ENCODE measurements around the gene PCDH12. TPM values are rescaled to one million over a fixed set of nuclear protein-coding genes. Genes with fewer than 3 reads are reported as not detected.
A peak's percentile ranks its signal among the peaks of the same experiment; 100 is the strongest.

Gene PCDH12
- total RNA-seq, 1 donor from 2014 or later, result not detected

DNA sequence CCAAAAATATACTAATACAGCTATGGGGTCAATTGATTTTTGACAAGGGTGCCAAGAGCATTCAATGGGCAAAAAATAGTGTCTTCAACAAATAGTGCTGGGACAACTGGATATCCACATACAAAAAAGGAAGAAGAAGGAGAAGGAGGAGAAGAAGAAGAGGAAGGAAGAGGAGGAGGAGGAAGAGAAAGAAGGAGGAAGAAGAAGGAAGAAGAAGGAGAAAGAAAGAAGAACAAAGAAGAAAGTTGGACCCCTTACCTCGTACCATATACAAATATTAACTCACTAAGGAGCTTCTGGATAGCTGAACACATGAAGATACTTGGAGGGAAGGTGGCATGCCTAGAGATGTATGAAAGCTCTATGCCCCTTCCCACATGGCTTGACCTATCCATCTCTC, 51.5 kb downstream of the PCDH12 start:
- no peaks in the 10 kb centered on the region for H3K9me3 Mint-ChIP-seq
- H3K36me3 Mint-ChIP-seq, result no peaks in the 10 kb centered on the region
- Histone ChIP-seq H3K79me2 (ENCODE audit: low read depth) (no peaks in the 10 kb centered on the region), H3K36me3 (no peaks in the 10 kb centered on the region), H3K4me1 (peaks cover 5% of the 10 kb centered on the region), H3K9ac (no peak overlapping the region), H3K9me3 (ENCODE audit: low read depth) (no peaks in the 10 kb centered on the region), H4K20me1 (ENCODE audit: low read depth) (no peaks in the 10 kb centered on the region), H3F3A (ENCODE audit: low read depth) (no peaks in the 10 kb centered on the region), H3K27me3 (no peaks in the 10 kb centered on the region), H3K4me3 (no peak overlapping the region), H3K4me2 (no peak overlapping the region), H2AFZ (replicated peaks) (no peak overlapping the region), H3K27ac (no peak overlapping the region)
- H3K27ac Mint-ChIP-seq, result no peak overlapping the region
- no peaks in the 10 kb centered on the region for H3K27me3 Mint-ChIP-seq (ENCODE audit: insufficient read depth, low read depth)
- no peak for DNase-seq (ENCODE audit: low spot score)
- H3K4me3 Mint-ChIP-seq, result no peak overlapping the region
- TF ChIP-seq EZH2phosphoT487 (IDR thresholded peaks at IDR 0.05), result no peak
- TF ChIP-seq EZH2 (IDR thresholded peaks at IDR 0.05), result no peak
- TF ChIP-seq, protein P1, sequence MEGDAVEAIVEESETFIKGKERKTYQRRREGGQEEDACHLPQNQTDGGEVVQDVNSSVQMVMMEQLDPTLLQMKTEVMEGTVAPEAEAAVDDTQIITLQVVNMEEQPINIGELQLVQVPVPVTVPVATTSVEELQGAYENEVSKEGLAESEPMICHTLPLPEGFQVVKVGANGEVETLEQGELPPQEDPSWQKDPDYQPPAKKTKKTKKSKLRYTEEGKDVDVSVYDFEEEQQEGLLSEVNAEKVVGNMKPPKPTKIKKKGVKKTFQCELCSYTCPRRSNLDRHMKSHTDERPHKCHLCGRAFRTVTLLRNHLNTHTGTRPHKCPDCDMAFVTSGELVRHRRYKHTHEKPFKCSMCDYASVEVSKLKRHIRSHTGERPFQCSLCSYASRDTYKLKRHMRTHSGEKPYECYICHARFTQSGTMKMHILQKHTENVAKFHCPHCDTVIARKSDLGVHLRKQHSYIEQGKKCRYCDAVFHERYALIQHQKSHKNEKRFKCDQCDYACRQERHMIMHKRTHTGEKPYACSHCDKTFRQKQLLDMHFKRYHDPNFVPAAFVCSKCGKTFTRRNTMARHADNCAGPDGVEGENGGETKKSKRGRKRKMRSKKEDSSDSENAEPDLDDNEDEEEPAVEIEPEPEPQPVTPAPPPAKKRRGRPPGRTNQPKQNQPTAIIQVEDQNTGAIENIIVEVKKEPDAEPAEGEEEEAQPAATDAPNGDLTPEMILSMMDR (IDR thresholded peaks at IDR 0.05), result no peak
- no peaks in the 10 kb centered on the region for H3K4me1 Mint-ChIP-seq

DNA sequence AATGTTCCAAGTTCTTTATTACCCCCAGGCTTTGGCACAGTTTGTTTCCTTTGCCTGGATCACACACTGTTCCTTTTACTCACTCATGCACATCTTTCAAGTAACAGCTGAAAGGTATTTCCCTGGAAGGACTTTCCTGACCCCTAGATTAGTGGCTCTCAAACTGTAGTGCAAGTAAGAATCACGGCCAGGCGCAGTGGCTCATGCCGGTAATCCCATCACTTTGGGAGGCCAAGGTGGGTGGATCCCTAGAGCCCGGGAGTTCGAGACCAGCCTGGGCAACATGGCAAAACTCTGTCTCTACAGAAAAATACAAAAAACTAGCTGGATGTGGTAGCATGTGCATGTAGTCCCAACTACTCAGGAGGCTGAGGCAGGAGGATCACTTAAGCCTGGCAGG, 53.5 kb downstream of the PCDH12 start:
- no peak for DNase-seq (ENCODE audit: low spot score)
- TF ChIP-seq EZH2 (IDR thresholded peaks at IDR 0.05), result no peak
- TF ChIP-seq, protein P1 (IDR thresholded peaks at IDR 0.05), result no peak
- TF ChIP-seq EZH2phosphoT487 (IDR thresholded peaks at IDR 0.05), result no peak
- Mint-ChIP-seq H3K36me3 (no peaks in the 10 kb centered on the region), H3K27me3 (ENCODE audit: insufficient read depth, low read depth) (no peaks in the 10 kb centered on the region), H3K27ac (no peak overlapping the region), H3K4me3 (no peak overlapping the region), H3K9me3 (no peaks in the 10 kb centered on the region), H3K4me1 (no peaks in the 10 kb centered on the region)
- Histone ChIP-seq H3K4me2 (no peak overlapping the region), H4K20me1 (ENCODE audit: low read depth) (no peaks in the 10 kb centered on the region), H3F3A (ENCODE audit: low read depth) (no peaks in the 10 kb centered on the region), H3K27me3 (no peaks in the 10 kb centered on the region), H3K27ac (no peak overlapping the region), H3K79me2 (ENCODE audit: low read depth) (no peaks in the 10 kb centered on the region), H3K9ac (no peak overlapping the region), H3K4me1 (peaks cover 5% of the 10 kb centered on the region), H3K36me3 (no peaks in the 10 kb centered on the region), H3K4me3 (no peak overlapping the region), H2AFZ (replicated peaks) (no peak overlapping the region), H3K9me3 (ENCODE audit: low read depth) (no peaks in the 10 kb centered on the region)

DNA sequence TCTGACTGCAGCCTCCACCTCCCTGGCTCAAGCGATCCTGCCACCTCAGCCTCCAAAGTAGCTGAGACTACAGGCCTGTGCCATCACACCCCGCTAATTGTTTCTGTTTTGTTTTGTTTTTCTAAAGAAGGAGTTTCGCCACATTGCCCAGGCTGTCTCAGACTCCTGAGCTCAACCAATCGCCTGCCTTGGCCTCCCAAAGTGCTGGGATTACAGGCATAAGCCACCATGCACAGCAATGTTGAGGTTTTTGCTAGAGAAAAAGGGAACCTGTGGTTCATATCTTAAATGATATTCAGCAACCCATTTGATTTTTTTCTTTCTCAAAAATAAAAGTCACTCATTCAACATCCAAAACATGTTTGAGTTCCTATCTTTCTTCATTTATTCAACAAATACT, 54.7 kb downstream of the PCDH12 start:
- no peak overlapping the region for H2AFZ ChIP-seq (replicated peaks)
- no peaks in the 10 kb centered on the region for H3K9me3 Mint-ChIP-seq
- TF ChIP-seq EZH2 (IDR thresholded peaks at IDR 0.05), result no peak
- TF ChIP-seq EZH2phosphoT487 (IDR thresholded peaks at IDR 0.05), result no peak
- TF ChIP-seq, protein P1 (IDR thresholded peaks at IDR 0.05), result no peak
- H3K27ac ChIP-seq, result no peak overlapping the region
- H3K4me1 Mint-ChIP-seq, result no peaks in the 10 kb centered on the region
- H3K27me3 Mint-ChIP-seq (ENCODE audit: insufficient read depth, low read depth), result no peaks in the 10 kb centered on the region
- H3F3A ChIP-seq (ENCODE audit: low read depth), result no peaks in the 10 kb centered on the region
- no peaks in the 10 kb centered on the region for H4K20me1 ChIP-seq (ENCODE audit: low read depth)
- peak overlapping the region; percentile 70 for H3K27ac Mint-ChIP-seq
- no peaks in the 10 kb centered on the region for H3K27me3 ChIP-seq
- H3K36me3 Mint-ChIP-seq, result no peaks in the 10 kb centered on the region
- no peak overlapping the region for H3K4me2 ChIP-seq
- no peak overlapping the region for H3K9ac ChIP-seq
- no peak overlapping the region for H3K4me3 ChIP-seq
- H3K4me3 Mint-ChIP-seq, result no peak overlapping the region
- no peaks in the 10 kb centered on the region for H3K9me3 ChIP-seq (ENCODE audit: low read depth)
- no peak for DNase-seq (ENCODE audit: low spot score)
- H3K36me3 ChIP-seq, result no peaks in the 10 kb centered on the region
- peaks cover 5% of the 10 kb centered on the region for H3K4me1 ChIP-seq
- H3K79me2 ChIP-seq (ENCODE audit: low read depth), result no peaks in the 10 kb centered on the region

Data from neural progenitor cell (in vitro differentiated cells).